PC-9 (cell line): Measurements from ENCODE around the gene TNS1. TPM values are rescaled to one million over a fixed set of nuclear protein-coding genes. Genes with fewer than 3 reads are reported as not detected.

Experiments used
- BruUV-seq: library from RNA; stranded (reverse); fragments of 400-500 nt; replicated peaks from 2 replicates; lab custom pipeline; 2021; lab: Mats Ljungman, UMichigan
- CTCF ChIA-PET: fragments of 300-600 bp; sonication (Branson Sonifier 250); formaldehyde crosslinking; loops from one replicate; lab custom pipeline; 2022; ENCODE audit warnings: antibody characterized with exemption; lab: Charles Lee
- POLR2A ChIA-PET: fragments of 300-600 bp; sonication (Branson Sonifier 250); formaldehyde crosslinking; loops from one replicate; lab custom pipeline; 2022; ENCODE audit warnings: antibody characterized with exemption; ENCODE audit not compliant: unreplicated experiment; lab: Charles Lee
- DNase-seq, 2 experiments: peaks; one replicate each; pipeline versions ENCODE4 v3.0.0 to v3.0.0-alpha.2; 2015 to 2022; ENCODE audit warnings: mixed read lengths in 1 of 2
- H2AFZ ChIP-seq: fragments of 200-600 bp; sonication (generic); 2 replicates; pipeline ENCODE4 v1.8.1; 2017; ENCODE audit warnings: antibody characterized with exemption
- H3F3A ChIP-seq: fragments of 200-600 bp; sonication (generic); 2 replicates; pipeline ENCODE4 v1.8.1; 2017; ENCODE audit warnings: antibody characterized with exemption, mild to moderate bottlenecking, low read depth; ENCODE audit not compliant: insufficient read depth
- H3K27ac ChIP-seq: fragments of 200-600 bp; sonication (generic); 2 replicates; pipeline ENCODE4 v1.6.1; 2016; ENCODE audit warnings: mixed run types
- H3K27me3 ChIP-seq: fragments of 200-600 bp; sonication (generic); 2 replicates; pipeline ENCODE4 v1.6.1; 2016; ENCODE audit warnings: low read depth, mixed run types; ENCODE audit not compliant: insufficient read depth
- H3K36me3 ChIP-seq: fragments of 200-600 bp; sonication (generic); 2 replicates; pipeline ENCODE4 v1.6.1; 2016; ENCODE audit warnings: low read depth, mixed run types
- H3K4me1 ChIP-seq: fragments of 200-600 bp; sonication (generic); replicated peaks from 2 replicates; pipeline ENCODE4 v1.6.1; 2016; ENCODE audit warnings: mixed run types; ENCODE audit not compliant: insufficient read depth
- H3K4me2 ChIP-seq: fragments of 200-600 bp; sonication (generic); 2 replicates; pipeline ENCODE4 v1.6.1; 2017; ENCODE audit warnings: mixed run types
- H3K4me3 ChIP-seq: fragments of 200-600 bp; sonication (generic); 2 replicates; pipeline ENCODE4 v1.6.1; 2016; ENCODE audit warnings: mixed run types
- H3K79me2 ChIP-seq: fragments of 200-600 bp; sonication (generic); 2 replicates; pipeline ENCODE4 v1.6.1; 2017; ENCODE audit warnings: low read depth, mixed run types
- H3K9me2 ChIP-seq: fragments of 200-600 bp; sonication (generic); 2 replicates; pipeline ENCODE4 v1.8.1; 2017; ENCODE audit warnings: mild to moderate bottlenecking; ENCODE audit not compliant: insufficient read depth
- H3K9me3 ChIP-seq: fragments of 200-600 bp; sonication (generic); 2 replicates; pipeline ENCODE4 v1.8.1; 2016; ENCODE audit warnings: low read depth; ENCODE audit not compliant: insufficient read depth
- H4K20me1 ChIP-seq: fragments of 200-600 bp; sonication (generic); 2 replicates; pipeline ENCODE4 v1.8.1; 2017; ENCODE audit not compliant: insufficient read depth
- CTCF ChIP-seq: fragments of 200-600 bp; sonication (generic); conservative IDR thresholded peaks from 2 replicates; pipeline ENCODE4 v1.6.1; 2017; ENCODE audit warnings: mixed run types, antibody characterized with exemption, mild to moderate bottlenecking, moderate library complexity
- EZH2 ChIP-seq: fragments of 200-600 bp; sonication (generic); IDR thresholded peaks from 2 replicates; pipeline ENCODE4 v1.8.0; 2017; ENCODE audit warnings: antibody characterized with exemption, low read depth
- intact Hi-C: fragments of 100-400 bp; cut with micrococcal nuclease; formaldehyde crosslinking; loops from one replicate; pipeline ENCODE4 v1.10.0; 2022; ENCODE audit not compliant: unreplicated experiment
- total RNA-seq: library from RNA; stranded (reverse); gene quantifications from 2 replicates; pipeline ENCODE4 v1.2.3, GENCODE V29; 2021

TNS1 gene
- total RNA-seq, 1 experiment from 2014 or later = 5.5 TPM

GRCh38 chr2:217803653-217803960 lies 199.2 kb downstream of the TNS1 start:
- H3K4me1 ChIP-seq = no peaks in the 10 kb centered on the region
- H3K27ac ChIP-seq = no peak overlapping the region
- H3K36me3 ChIP-seq = no peaks in the 10 kb centered on the region
- H3K9me3 ChIP-seq = no peaks in the 10 kb centered on the region
- H2AFZ ChIP-seq = no peak overlapping the region
- DNase-seq = no peak
- ChIA-PET CTCF (no interaction called here), POLR2A (interaction anchor here (0.7 kb wide), 1 partner anchor 1539 kb away, joined by 5 read pairs; no protein-coding TSS in a partner anchor)
- no peak overlapping the region for H3K4me2 ChIP-seq
- H4K20me1 ChIP-seq = no peaks in the 10 kb centered on the region
- no TSS peak for BruUV-seq
- H3K4me3 ChIP-seq = no peak overlapping the region
- no peak for TF ChIP-seq EZH2
- H3K79me2 ChIP-seq = no peaks in the 10 kb centered on the region
- no peaks in the 10 kb centered on the region for H3K27me3 ChIP-seq
- intact Hi-C loops = no loop called here
- H3K9me2 ChIP-seq = no peaks in the 10 kb centered on the region
- H3F3A ChIP-seq = no peaks in the 10 kb centered on the region

GRCh38 chr2:217802876-217803652 lies 199.7 kb downstream of the TNS1 start:
- no peak for DNase-seq
- ChIA-PET POLR2A (interaction anchor here (0.7 kb wide), 1 partner anchor 1539 kb away, joined by 5 read pairs; no protein-coding TSS in a partner anchor), CTCF (interaction anchor here (0.7 kb wide), 1 partner anchor 1689 kb away, joined by 3 read pairs; no protein-coding TSS in a partner anchor)
- Histone ChIP-seq H3K79me2 (no peaks in the 10 kb centered on the region), H3K27ac (no peak overlapping the region), H3F3A (no peaks in the 10 kb centered on the region), H3K4me2 (no peak overlapping the region), H3K4me3 (no peak overlapping the region), H3K9me2 (no peaks in the 10 kb centered on the region), H3K27me3 (no peaks in the 10 kb centered on the region), H3K9me3 (no peaks in the 10 kb centered on the region), H4K20me1 (no peaks in the 10 kb centered on the region), H2AFZ (no peak overlapping the region), H3K36me3 (no peaks in the 10 kb centered on the region), H3K4me1 (no peaks in the 10 kb centered on the region)
- intact Hi-C loops = no loop called here
- no TSS peak for BruUV-seq
- TF ChIP-seq CTCF (no peak), EZH2 (no peak)

- H2AFZ ChIP-seq = no peak overlapping the region
- no peaks in the 10 kb centered on the region for H3K9me2 ChIP-seq
- no peak overlapping the region for H3K4me2 ChIP-seq
- no peaks in the 10 kb centered on the region for H3K4me1 ChIP-seq
- intact Hi-C loops = no loop called here
- no peaks in the 10 kb centered on the region for H3K9me3 ChIP-seq
- BruUV-seq = no TSS peak
- no peaks in the 10 kb centered on the region for H4K20me1 ChIP-seq
- H3K4me3 ChIP-seq = no peak overlapping the region
- H3K27me3 ChIP-seq = no peaks in the 10 kb centered on the region
- H3F3A ChIP-seq = no peaks in the 10 kb centered on the region
- POLR2A ChIA-PET = no interaction called here
- CTCF ChIA-PET = no interaction called here
- H3K36me3 ChIP-seq = no peaks in the 10 kb centered on the region
- H3K79me2 ChIP-seq = no peaks in the 10 kb centered on the region
- TF ChIP-seq EZH2 (no peak), CTCF (no peak)
- no peak overlapping the region for H3K27ac ChIP-seq
- no peak for DNase-seq
Observed at GRCh38 chr2:217802266-217802665, 200.5 kb downstream of the TNS1 start.
